Sigmoid colon (tissue), 4 donors: ENCODE measurements around the gene MKRN1.

Experiments used
- CTCF ChIP-seq, 4 experiments: fragments of 450-650 bp in 3 of 4; fragments of 200-600 bp in 1 of 4; IDR thresholded peaks; one replicate each; pipeline ENCODE4 v1.5.1; 2016 to 2019; ENCODE audit warnings: antibody characterized with exemption in 4 of 4, mild to moderate bottlenecking in 3 of 4, moderate library complexity in 2 of 4
- POLR2A ChIP-seq, 2 donors: fragments of 450-650 bp; IDR thresholded peaks; one replicate each; pipeline ENCODE4 v1.6.1; 2016; ENCODE audit warnings: antibody characterized with exemption in 2 of 2, mild to moderate bottlenecking in 2 of 2, moderate library complexity in 2 of 2
- POLR2AphosphoS5 ChIP-seq, 4 donors: sonication (generic); formaldehyde crosslinking; IDR thresholded peaks; one replicate each; pipeline ENCODE4 v1.6.1; 2017; ENCODE audit warnings: antibody characterized with exemption in 4 of 4

GRCh38 chr7:140484479-140484878 is 5.2 kb upstream of the MKRN1 start:
- TF ChIP-seq CTCF (IDR thresholded peaks at IDR 0.05) (no peak), POLR2A (IDR thresholded peaks at IDR 0.05) (no peak), POLR2AphosphoS5 (IDR thresholded peaks at IDR 0.05) (no peak)
